ENCODE data around the gene SAA4.

GRCh38 chr11:18270102-18270501 is 33.5 kb upstream of the SAA4 start:
- TF ChIP-seq ESRRG (CRISPR knock-in tag; IDR thresholded peaks at IDR 0.05) (no peak), GLIS3 (CRISPR knock-in tag; IDR thresholded peaks at IDR 0.05) (no peak), CSRNP3 (CRISPR knock-in tag; IDR thresholded peaks at IDR 0.05) (no peak), CREB5 (CRISPR knock-in tag; IDR thresholded peaks at IDR 0.05; ENCODE audit: low read depth) (no peak), OSR1 (CRISPR knock-in tag; IDR thresholded peaks at IDR 0.05) (no peak), ZNF8 (CRISPR knock-in tag; IDR thresholded peaks at IDR 0.05) (no peak), ARNTL (CRISPR knock-in tag; IDR thresholded peaks at IDR 0.05; ENCODE audit: borderline replicate concordance, low read depth) (no peak), SNAI2 (CRISPR knock-in tag; IDR thresholded peaks at IDR 0.05) (no peak), BACH2 (CRISPR knock-in tag; IDR thresholded peaks at IDR 0.05; ENCODE audit: borderline replicate concordance) (no peak), PATZ1 (CRISPR knock-in tag; IDR thresholded peaks at IDR 0.05; ENCODE audit: borderline replicate concordance) (no peak), TOX (CRISPR knock-in tag; IDR thresholded peaks at IDR 0.05; ENCODE audit: borderline replicate concordance) (no peak), RARB (CRISPR knock-in tag; IDR thresholded peaks at IDR 0.05) (no peak)
